MG63 (cell line): ENCODE results near the gene AK1. TPM values are rescaled to one million over a fixed set of nuclear protein-coding genes. Genes with fewer than 3 reads are reported as not detected.
"Not testable (repeated sequence)": the region's sequence is repeated elsewhere in the genome, so short reads cannot be mapped to it uniquely, and the experiment has no call there.

Experiments used
- DNase-seq: peaks from one replicate; pipeline ENCODE4 v3.0.0-alpha.2; 2020
- H3K27me3 ChIP-seq: fragments of 250-450 bp; sonication (Bioruptor Pico); 2 replicates; pipeline ENCODE4 v1.5.1; 2020; ENCODE audit warnings: mild to moderate bottlenecking, moderate library complexity
- H3K36me3 ChIP-seq: fragments of 250-450 bp; sonication (Bioruptor Pico); 2 replicates; pipeline ENCODE4 v1.5.1; 2020; ENCODE audit warnings: mild to moderate bottlenecking, moderate library complexity
- H3K4me3 ChIP-seq: fragments of 250-450 bp; sonication (Bioruptor Pico); 2 replicates; pipeline ENCODE4 v1.5.1; 2020; ENCODE audit warnings: mild to moderate bottlenecking, moderate library complexity
- H3K9me3 ChIP-seq: fragments of 250-450 bp; sonication (Bioruptor Pico); 2 replicates; pipeline ENCODE4 v1.5.1; 2020; ENCODE audit warnings: mild to moderate bottlenecking, moderate library complexity
- total RNA-seq: library from RNA; depleted of rRNA; stranded (reverse); fragments of >200 nt; shearing (Covaris generic); gene quantifications from 2 replicates; pipeline ENCODE4 v1.2.3, GENCODE V29; 2014; ENCODE audit warnings: low replicate concordance

Gene AK1
- total RNA-seq, 1 experiment from 2014 or later, result 69.0 TPM

DNA sequence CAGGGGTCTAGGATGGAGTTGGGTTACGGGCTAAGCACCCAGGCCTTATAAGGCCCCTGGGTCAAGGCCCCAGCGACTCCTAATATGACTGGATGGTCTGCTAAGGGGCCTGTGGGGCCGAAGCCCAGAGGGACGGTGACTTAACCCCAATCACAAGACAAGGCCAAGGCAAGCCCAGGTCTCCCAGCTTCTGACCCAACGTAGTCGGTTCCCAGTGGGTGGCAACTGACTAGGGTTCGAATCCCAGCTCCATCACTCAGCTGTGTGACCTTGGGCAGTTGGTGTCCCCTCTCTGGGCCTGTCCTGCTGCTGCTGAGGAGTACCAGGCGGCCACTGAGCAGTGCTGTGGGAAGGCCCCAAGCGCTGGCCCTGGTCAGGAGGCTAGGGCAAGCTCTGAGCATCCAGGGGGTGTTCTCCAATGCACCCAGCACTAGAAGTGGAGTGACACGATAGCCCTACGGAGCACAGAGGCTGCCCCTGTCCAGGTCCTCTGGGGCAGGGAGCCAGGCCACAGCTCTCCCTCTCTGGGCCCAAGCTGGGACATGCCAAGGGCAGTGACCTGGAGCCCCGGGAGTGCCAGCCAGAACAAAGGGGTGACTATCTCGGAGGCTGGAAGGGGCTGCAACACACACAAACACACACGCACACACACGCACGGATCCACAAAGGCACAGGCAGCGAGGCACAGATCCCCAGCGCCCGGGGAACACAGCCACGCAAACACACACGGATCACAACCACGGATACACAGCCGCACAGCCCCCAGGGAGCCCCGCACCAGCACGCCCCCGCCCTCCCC, 512 bp downstream of the AK1 start:
- H3K27me3 ChIP-seq, result no peaks in the 10 kb centered on the region
- peak overlapping the region; percentile 50 for H3K4me3 ChIP-seq
- DNase-seq, result peak; percentile 32
- no peaks in the 10 kb centered on the region for H3K9me3 ChIP-seq
- H3K36me3 ChIP-seq, result peaks cover 6% of the 10 kb centered on the region; the same call in 1 of the 2 replicates

DNA sequence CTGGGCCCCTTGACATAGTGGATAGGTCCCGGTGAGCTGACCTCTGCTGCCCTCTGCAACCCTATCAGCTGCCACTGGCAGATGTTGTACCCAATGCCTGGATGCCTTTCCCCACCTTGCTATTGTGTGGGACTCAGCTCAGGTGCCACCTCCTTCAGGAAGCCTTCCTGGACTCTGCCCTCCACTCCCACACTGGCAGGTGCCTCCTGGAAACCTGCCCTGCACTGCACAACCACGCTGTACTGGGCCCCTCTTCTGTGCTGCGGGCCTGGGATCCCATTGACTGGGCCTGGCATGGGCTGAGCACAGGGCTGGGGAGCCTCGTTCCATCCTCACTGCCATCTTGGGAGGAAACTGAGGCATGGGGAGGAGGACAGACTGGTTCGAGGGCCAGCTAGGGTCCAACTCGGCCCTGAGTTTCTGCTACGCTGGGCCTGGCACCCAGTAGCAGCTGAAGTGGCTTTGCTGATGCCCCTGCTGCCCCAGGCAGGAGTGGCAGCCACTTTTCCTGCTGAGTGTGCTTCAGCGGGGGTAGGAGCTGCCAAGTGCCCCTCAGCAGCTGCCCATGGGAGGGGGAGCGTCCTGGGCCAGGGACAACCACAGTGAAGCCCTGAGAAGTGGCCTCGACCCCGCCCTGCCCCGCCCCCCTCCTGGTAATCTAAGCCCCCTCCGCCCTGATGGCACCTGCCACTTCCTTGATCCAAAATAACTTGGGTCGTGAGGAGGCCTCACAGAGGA, 1.3 kb downstream of the AK1 start:
- Histone ChIP-seq H3K9me3 (no peaks in the 10 kb centered on the region), H3K27me3 (no peaks in the 10 kb centered on the region), H3K4me3 (no peak overlapping the region), H3K36me3 (peaks cover 10% of the 10 kb centered on the region)
- DNase-seq, result no peak

DNA sequence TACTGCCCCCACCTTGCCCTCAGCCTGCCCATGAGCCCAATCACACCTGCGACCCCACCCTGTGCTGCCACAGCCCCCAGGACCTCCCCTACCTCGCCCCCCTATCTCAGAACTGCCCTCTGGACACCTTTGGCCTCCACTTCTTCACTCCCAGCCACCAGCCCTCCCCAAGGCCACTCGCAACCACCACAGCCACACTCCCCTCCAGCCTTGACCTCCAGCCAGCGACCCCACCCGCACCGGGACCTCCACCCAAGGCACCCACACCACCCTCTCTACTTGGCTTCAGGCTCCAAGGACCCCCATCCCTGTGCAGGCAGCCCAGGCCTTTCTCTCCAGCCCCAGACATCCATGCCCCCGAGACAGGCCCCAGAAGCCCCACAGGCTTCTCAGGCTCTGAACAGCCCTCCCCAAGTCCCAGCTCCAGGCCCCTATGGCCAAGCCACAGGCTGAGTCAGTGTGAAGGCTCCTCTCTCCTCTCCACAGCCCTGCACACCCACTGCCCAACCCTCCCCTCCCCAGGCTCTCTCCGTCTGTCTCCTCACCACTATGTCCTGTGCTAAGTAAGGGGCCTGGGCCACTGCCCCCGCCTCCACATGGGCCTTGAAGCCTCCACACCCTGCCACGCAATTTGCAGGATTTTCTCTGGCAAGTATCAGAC, 2.0 kb downstream of the AK1 start:
- H3K27me3 ChIP-seq, result no peaks in the 10 kb centered on the region
- peaks cover 10% of the 10 kb centered on the region for H3K36me3 ChIP-seq
- H3K9me3 ChIP-seq, result no peaks in the 10 kb centered on the region
- DNase-seq, result peak; percentile 34
- no peak overlapping the region for H3K4me3 ChIP-seq

DNA sequence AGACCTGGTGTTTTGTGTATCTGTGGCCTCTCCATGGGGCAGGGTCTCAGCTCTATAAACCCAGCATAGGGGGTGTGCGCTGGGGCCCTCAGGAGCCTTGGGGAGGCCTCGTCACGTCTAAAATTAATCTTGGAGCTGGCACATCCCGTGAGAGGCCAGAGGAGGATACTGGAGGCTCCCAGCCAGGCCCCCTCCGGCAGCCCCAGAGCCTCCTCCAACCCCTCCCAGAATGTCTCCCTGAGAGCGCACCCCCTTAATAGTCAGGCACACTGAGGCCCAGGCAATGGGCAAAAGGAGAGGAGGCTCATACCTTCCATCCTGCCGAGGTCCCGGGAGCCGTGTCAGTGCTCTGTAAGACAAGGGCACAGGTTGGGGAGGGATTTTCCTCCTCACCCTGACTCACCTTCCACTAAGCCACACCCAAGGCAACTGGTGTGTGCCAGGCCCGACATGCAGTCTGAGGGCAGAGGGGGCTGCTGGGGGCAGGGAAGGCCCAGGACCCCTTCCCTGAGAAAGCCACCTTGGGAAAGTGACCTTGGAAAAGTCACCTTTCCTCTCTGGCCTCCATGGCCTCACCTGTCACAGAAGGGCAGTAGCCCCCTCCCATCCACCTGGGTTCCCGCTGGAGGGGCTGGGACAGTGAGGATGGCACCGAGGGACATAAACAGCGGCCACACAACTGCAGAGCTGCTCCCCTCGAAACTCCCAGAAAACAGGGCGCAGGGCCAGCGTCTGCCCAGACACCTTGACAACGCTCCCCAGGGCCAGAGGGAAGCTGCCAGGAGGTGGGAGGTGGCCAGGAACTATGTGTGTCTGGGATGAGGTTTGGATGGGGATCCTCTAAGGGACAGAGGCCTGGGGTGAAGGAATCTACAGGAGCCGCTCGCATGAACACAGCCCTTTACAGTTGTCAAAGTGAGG, 2.9 kb downstream of the AK1 start:
- DNase-seq, result no peak
- H3K9me3 ChIP-seq, result no peaks in the 10 kb centered on the region
- no peaks in the 10 kb centered on the region for H3K27me3 ChIP-seq
- H3K36me3 ChIP-seq, result peaks cover 10% of the 10 kb centered on the region
- H3K4me3 ChIP-seq, result no peak overlapping the region

DNA sequence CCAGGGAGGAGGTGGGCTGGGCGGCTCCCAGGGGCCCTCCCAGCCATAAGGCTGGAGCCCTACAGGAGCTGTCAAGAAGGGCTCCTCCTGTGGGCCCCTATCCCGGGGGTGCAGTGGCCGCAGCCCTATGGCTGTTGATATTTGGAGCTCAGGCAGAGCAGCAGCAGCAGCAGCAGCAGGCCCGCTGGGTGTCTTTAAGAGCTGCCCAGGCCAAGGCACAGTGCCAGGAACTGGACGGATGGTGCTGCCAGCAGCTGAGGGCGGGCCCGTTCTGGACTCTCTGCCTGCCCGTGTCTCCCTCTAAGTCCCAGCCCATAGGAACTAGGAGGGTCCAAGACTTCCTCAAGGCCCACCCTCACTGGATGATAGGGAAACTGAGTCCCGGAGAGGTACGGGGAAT, 3.6 kb downstream of the AK1 start:
- DNase-seq, result peak; percentile 83
- Histone ChIP-seq H3K27me3 (no peaks in the 10 kb centered on the region), H3K4me3 (no peak overlapping the region), H3K36me3 (peaks cover 10% of the 10 kb centered on the region), H3K9me3 (no peaks in the 10 kb centered on the region)

DNA sequence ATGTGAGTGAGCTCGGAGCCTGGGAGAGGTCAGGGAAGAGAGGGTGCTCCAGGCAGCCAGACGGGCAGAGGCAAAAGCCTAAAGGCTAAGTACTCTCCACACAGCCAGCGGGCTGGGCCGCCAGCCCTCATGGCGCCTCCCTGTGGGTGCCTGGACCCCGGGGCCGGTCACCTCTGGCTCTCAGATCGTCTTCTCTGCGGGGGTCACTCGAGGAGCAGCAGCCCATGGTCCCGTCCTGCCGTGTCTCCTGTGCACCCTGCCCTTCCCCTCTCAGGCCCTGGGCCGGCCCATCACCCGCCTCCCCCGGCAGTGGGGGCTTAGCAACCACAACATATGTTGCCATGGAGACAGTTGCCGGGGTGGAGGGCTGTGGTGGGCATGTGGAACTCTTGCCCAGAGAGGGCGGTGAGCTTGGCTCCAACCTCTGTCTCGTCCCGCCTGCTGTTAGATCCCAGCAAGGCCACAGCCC, 4.2 kb downstream of the AK1 start:
- Histone ChIP-seq H3K27me3 (no peaks in the 10 kb centered on the region), H3K36me3 (peaks cover 10% of the 10 kb centered on the region), H3K9me3 (no peaks in the 10 kb centered on the region), H3K4me3 (no peak overlapping the region)
- DNase-seq, result no peak

DNA sequence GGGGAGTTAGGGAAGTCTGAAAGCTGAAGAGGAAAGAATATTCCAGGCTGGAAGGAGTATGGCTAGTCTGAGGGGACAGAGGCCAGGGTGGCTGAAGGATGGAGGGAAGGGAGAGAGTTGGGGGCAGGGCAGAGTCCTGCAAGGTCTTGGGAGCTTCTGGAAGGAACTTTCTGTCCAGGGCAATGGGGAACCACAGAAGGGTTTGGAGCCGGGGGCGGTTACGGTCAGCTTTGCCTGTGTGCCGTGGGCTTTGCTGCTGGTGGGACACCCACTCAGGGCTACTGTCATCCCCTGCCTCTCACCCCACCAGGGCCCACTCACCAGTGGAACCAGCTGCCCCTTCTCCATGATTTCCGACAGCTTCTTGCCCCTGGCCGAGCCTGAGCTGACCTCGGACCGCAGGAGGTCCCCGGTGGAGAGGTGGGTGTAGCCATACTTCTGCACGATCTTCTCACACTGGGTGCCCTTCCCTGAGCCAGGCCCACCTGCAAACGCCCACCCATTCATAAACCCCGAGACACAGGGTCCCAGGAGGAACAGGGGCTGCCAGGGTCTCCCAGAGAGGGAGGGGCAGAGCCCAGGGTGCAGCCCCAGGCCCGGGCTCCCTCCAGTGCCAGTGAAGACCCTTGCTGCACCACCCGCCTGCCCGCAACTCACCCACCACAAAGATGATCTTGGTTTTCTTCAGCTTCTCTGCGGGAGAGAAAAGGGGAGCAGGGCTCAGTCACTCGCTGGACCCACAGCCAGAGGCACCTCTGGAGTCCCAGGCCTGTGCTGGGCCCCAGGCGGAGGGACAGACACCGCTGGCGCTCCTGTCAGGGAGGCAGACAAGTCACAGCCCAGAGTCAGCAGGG, 4.9 kb downstream of the AK1 start:
- Histone ChIP-seq H3K4me3 (no peak overlapping the region), H3K36me3 (peaks cover 10% of the 10 kb centered on the region), H3K27me3 (no peaks in the 10 kb centered on the region), H3K9me3 (no peaks in the 10 kb centered on the region)
- DNase-seq, result no peak

DNA sequence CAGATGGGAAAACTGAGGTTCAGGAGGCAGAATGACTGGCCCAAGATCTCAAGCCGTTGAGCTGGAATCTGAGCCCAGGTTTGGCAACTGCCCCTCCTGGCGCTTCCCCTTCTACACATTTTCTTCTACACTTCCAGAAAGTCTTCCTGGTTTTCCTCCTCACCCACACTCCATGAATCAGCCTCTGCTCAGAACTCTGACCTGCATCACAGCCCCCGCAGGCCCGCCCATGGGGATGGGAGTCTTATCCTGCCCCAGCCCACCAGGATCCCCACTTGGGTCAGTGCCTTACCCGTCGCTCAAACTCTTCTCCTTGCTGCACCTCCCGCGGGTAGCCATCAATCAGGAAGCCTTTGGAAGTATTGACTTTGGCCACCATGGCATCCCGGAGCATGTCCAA, 5.9 kb downstream of the AK1 start:
- no peak for DNase-seq
- peaks cover 14% of the 10 kb centered on the region for H3K36me3 ChIP-seq
- no peaks in the 10 kb centered on the region for H3K9me3 ChIP-seq
- H3K27me3 ChIP-seq, result no peaks in the 10 kb centered on the region
- no peak overlapping the region for H3K4me3 ChIP-seq

DNA sequence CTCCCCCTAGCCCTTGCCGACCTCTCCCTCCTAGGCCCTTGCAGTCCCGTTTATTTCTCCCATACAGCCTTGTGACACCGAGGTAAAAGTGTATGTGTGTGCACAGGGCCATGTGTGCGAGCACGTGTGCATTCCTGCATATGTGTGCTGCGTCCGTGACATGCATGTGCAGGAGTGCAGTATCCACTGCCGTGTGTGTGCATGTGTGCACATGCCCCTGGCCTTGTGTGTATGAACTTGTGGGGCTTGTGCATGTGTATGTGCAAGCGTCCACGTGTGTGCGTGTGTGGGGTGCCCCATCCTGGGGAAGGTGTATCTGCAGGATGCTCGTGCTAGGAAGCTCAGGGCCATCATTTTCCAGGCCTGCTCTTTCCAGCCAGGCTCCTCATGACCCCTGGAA, 6.6 kb downstream of the AK1 start:
- DNase-seq, result no peak
- Histone ChIP-seq H3K36me3 (peaks cover 14% of the 10 kb centered on the region), H3K27me3 (no peaks in the 10 kb centered on the region), H3K9me3 (no peaks in the 10 kb centered on the region), H3K4me3 (no peak overlapping the region)

DNA sequence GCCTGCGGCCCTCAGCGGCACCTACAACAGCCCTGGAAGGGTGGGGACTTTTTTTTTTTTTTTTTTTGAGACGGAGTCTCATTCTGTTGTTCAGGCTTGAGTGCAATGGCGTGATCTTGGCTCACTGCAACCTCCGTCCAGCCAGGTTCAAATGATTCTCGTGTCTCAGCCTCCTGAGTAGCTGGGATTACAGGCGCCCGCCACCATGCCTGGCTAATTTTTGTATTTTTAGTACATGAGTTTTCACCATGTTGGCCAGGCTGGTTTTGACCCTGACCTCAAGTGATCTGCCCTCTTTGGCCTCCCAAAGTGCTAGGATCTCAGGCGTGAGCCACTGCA, 7.4 kb downstream of the AK1 start:
- not testable (repeated sequence) for H3K9me3 ChIP-seq, DNase-seq, H3K4me3 ChIP-seq, H3K27me3 ChIP-seq
- peaks cover 14% of the 10 kb centered on the region for H3K36me3 ChIP-seq

DNA sequence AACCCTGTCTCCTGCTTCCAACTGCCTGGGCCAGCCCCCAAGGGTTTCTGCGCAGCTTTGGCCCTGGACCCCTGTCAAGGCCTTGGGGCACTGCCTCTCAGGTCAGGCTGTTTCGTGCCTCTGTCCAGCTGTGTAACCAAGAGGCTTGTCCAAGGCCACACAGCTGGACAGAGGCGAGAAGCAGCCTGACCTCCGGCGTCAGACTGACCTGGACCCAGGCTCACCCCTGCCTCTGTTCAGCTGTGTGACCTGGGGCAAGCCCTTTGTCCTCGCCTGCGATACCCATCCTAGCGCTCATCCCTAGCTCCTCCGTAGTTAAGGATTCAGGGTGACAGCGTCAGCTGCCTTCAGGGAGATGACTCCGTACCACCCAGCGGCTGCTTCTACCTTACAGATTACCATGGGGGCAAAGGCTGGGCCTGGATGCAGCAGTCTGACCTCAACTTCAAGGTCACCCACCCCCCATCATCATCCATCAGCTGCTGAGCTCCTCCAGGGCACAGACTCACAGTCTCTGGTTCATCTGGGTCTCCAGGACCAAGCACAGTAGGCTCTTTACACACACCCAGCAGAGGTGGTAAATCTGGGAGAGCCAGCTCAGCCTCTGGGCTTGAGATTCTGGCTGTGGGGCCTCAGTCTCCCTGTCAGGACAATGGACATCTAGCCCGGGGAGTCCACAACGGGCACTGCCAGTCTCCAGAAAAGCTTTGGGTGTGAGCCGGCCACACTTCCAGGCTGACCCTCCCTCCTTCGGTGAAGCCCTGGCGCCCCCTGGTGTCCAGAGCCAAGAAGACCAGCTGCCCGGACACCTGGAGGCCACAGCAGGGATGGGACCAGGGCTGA, 7.9 kb downstream of the AK1 start:
- peak; percentile 73 for DNase-seq
- Histone ChIP-seq H3K4me3 (no peak overlapping the region), H3K9me3 (no peaks in the 10 kb centered on the region), H3K27me3 (no peaks in the 10 kb centered on the region), H3K36me3 (peaks cover 14% of the 10 kb centered on the region)

DNA sequence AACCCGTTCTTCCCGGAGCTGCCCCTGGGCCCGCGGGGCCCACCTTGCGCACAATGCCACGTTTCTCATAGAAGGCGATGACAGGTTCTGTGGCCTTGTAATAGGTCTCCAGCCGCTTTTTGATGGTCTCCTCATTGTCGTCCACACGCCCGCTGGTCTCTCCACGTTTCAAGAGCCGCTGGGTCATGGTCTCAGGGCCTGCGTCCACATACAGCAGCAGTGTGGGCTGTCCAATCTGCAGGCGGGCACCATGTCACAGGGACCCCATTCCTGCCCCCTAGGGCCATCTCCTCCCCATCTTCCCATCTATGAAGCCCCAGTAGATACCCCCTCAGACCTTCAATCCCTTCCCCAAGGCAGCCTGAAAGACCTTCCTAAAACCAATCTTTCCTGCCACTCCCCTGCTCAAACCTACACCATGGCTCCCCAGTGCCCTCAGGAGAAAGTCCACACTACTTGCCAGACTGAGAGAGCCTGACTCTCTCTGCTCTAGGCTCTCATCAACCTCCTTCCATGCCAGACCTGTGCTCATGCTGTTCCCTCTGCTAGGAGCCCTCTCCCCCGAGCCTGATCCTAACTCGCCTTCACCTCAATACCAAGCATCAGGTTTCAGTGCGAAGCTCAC, 9.1 kb downstream of the AK1 start:
- Histone ChIP-seq H3K4me3 (no peak overlapping the region), H3K27me3 (no peaks in the 10 kb centered on the region), H3K9me3 (no peaks in the 10 kb centered on the region), H3K36me3 (peaks cover 12% of the 10 kb centered on the region)
- DNase-seq, result no peak

DNA sequence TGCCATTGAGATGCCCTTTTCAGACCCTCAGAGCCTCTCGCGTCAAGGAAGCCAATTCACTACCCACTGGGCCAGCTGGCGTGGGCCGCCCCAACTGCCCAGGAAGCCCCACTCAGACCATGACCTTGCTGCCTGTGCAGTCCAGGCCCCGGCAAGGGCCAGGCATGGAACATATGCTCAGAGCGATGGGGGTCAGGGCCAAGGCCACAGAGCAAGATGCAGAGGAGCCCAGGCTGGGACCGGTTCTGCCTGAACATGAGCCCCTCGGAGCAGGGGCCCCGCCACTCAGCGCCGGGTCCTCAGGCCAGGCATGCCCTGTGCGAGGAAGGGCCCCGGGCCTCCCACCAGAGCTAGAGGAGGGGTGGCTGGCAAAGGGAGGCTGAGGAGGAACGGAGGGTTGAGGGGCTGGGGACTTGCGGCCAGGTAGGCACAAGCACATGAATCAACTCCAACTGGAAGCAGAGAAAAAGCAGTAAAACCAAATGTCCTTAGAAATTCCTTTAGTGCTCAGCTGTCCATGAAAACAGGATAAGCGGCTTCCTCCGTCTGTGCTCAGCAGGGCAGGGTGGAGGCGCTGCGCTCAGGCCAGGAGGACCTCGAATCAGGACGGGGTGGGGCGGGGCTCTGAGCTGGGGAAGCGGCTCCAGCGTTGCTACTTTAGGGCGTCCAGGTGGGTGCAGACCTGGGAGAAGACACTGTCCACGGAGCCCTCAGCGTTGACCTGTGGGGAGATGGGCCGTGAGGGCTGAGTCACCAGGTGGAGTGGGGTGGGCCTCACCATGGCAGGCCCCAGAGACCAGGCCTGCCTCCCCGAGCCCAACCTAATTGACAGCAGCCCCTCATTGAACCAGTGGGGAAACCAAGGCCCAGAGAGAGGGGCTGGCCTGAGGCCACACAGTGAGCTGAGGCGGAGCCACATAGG, 9.9 kb downstream of the AK1 start:
- H3K36me3 ChIP-seq, result peaks cover 8% of the 10 kb centered on the region
- H3K4me3 ChIP-seq, result no peak overlapping the region
- no peaks in the 10 kb centered on the region for H3K9me3 ChIP-seq
- no peak for DNase-seq
- H3K27me3 ChIP-seq, result no peaks in the 10 kb centered on the region

DNA sequence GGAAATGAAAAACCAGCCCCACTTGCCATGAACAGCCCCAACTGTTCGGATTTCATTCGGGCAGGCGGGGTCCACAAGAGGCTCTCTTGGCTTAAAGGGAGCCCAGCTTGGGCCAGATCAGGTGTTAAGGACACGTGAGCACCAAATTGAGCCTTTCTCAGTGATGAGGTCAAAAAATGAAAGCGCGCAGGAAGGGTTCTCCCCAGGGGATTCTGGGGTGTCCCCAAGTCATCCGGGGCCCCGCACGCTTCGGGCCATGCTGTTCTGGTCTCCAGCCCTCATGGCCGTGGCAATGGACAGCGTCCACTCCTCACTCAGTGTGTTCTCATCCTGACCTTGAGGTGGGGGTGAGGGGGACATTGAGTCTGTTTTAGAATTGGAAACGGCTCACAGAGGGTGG, 10.9 kb downstream of the AK1 start:
- Histone ChIP-seq H3K9me3 (no peaks in the 10 kb centered on the region), H3K4me3 (no peak overlapping the region), H3K36me3 (peaks cover 4% of the 10 kb centered on the region), H3K27me3 (no peaks in the 10 kb centered on the region)
- DNase-seq, result no peak
